HG02970 (cell line): ENCODE measurements around the gene RGP1.

ENCODE experiments used
- ATAC-seq: cut with Tn5 transposase; IDR thresholded peaks from one replicate; pipeline ENCODE4 v1.9.1; 2021; ENCODE audit warnings: mild to moderate bottlenecking, moderate library complexity, moderate number of reproducible peaks; ENCODE audit not compliant: unreplicated experiment, low FRiP score

The RGP1 gene

GRCh38 chr9:35798658-35799374 lies 49.7 kb downstream of the RGP1 start:
- no peak for ATAC-seq

- ATAC-seq = no peak
These were observed 51.4 kb downstream of the RGP1 start for GRCh38 chr9:35800530-35800929.

GRCh38 chr9:35801328-35802128 lies 52.4 kb downstream of the RGP1 start:
- ATAC-seq = no peak

- ATAC-seq = no peak
These were observed 57.0 kb downstream of the RGP1 start for GRCh38 chr9:35806101-35806500.
